HG03108 (cell line): Measurements from ENCODE around the gene GPR15LG.

Experiments used
- ATAC-seq: cut with Tn5 transposase; IDR thresholded peaks from one replicate; pipeline ENCODE4 v1.9.1; 2021; ENCODE audit warnings: moderate library complexity; ENCODE audit not compliant: unreplicated experiment

The GPR15LG gene

GRCh38 chr10:84212014-84212413 is 38.4 kb downstream of the GPR15LG start:
- no peak for ATAC-seq

GRCh38 chr10:84213076-84213475 is 39.5 kb downstream of the GPR15LG start:
- no peak for ATAC-seq

- no peak for ATAC-seq
These were observed 40.5 kb downstream of the GPR15LG start for GRCh38 chr10:84214046-84214572.

GRCh38 chr10:84214612-84215235 is 41.1 kb downstream of the GPR15LG start:
- ATAC-seq, result peak; percentile 52

GRCh38 chr10:84216834-84217233 is 43.2 kb downstream of the GPR15LG start:
- ATAC-seq, result no peak

GRCh38 chr10:84217746-84218145 is 44.1 kb downstream of the GPR15LG start:
- ATAC-seq, result no peak

GRCh38 chr10:84221916-84222315 is 48.3 kb downstream of the GPR15LG start:
- no peak for ATAC-seq

GRCh38 chr10:84224411-84225028 is 50.9 kb downstream of the GPR15LG start:
- ATAC-seq, result no peak

- no peak for ATAC-seq
These were observed 52.0 kb downstream of the GPR15LG start, which contains the start of gene LRIT2 for GRCh38 chr10:84225427-84226173. Gene LRIT2 (minus strand): TSS chr10:84225544. CDS start chr10:84225520, 24 bp downstream.

GRCh38 chr10:84226616-84227015 is 53.0 kb downstream of the GPR15LG start:
- no peak for ATAC-seq

- ATAC-seq, result no peak
These were observed 54.2 kb downstream of the GPR15LG start for GRCh38 chr10:84227810-84228209.

- no peak for ATAC-seq
These were observed 56.8 kb downstream of the GPR15LG start for GRCh38 chr10:84230359-84230758.

- no peak for ATAC-seq
These were observed 58.8 kb downstream of the GPR15LG start for GRCh38 chr10:84232376-84232775.

- ATAC-seq, result no peak
These were observed 60.3 kb downstream of the GPR15LG start for GRCh38 chr10:84233940-84234339.

- ATAC-seq, result no peak
These were observed 60.9 kb downstream of the GPR15LG start for GRCh38 chr10:84234479-84234878.
